Hepatocyte (in vitro differentiated cells): ENCODE data around the gene FOSB.

Experiments
- CTCF ChIP-seq: fragments of 200-600 bp; sonication (generic); IDR thresholded peaks from 2 replicates; pipeline ENCODE4 v1.5.1; 2016; ENCODE audit warnings: antibody characterized with exemption, mild to moderate bottlenecking; ENCODE audit not compliant: poor library complexity
- EZH2phosphoT487 ChIP-seq: fragments of 200-600 bp; sonication (generic); IDR thresholded peaks from one replicate; pipeline ENCODE4 v1.6.1; 2018; ENCODE audit warnings: antibody characterized with exemption, mild to moderate bottlenecking, low read depth, moderate library complexity; ENCODE audit not compliant: unreplicated experiment, severe bottlenecking

DNA sequence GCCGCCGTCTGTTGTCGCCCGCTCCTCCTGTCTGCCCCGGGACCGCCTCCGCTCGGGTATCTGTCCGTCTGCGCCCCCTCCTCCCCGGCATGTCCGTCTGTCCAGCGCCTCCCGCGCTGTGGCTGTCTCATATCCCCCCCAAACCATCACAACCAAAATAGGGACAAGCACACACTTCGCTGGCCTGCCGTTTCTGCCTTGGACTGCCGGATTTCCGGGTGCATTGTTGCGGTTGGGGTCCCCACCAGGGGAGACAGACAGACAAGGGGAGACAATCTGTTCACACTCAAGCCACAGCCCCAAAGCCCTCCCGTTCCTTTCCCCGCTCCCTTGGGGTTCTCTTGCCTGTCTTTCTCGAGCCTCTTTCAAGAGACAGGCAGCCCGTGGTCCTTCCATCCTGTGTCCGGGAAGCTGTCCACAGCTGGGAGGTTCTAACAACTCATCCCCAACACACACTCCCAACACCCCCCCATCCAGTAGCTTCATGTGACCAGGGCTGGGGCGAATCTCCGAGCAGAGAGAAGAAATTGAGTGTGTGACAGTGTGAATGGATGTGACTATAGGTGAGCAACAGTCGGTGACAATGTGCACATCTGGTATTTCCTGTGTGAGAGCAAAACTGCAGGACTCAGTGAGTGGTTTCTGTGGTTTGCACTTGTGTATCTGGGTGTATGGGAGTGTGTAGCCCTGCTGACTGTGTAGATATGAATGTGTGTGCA lies 16.5 kb upstream of the FOSB start:
- no peak for TF ChIP-seq CTCF
- TF ChIP-seq EZH2phosphoT487 = no peak
